Stimulated activated CD4-positive, alpha-beta T cell treated with anti-CD3 and anti-CD28 coated beads, Interleukin-15, amount 100 ng/mL, for 48 hours (primary cell): ENCODE measurements around the gene GIPC3.

Experiments
- DNase-seq, 2 donors: peaks; one replicate each; pipeline ENCODE4 v3.0.0-alpha.2; 2020; ENCODE audit warnings: low read depth in 2 of 2

GIPC3 gene, protein sequence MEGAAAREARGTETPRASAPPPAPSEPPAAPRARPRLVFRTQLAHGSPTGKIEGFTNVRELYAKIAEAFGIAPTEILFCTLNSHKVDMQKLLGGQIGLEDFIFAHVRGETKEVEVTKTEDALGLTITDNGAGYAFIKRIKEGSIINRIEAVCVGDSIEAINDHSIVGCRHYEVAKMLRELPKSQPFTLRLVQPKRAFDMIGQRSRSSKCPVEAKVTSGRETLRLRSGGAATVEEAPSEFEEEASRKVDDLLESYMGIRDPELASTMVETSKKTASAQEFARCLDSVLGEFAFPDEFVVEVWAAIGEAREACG

GRCh38 chr19:3585301-3586126, at the start of gene GIPC3:
GIPC3 (plus strand) TSS chr19:3585478; CDS start chr19:3585598, 120 bp downstream.
- no peak for DNase-seq

- DNase-seq, result no peak
These were observed 49.7 kb upstream of the GIPC3 start for GRCh38 chr19:3535563-3535965.

- no peak for DNase-seq
These were observed 49.3 kb upstream of the GIPC3 start for GRCh38 chr19:3535981-3536380.

DNA sequence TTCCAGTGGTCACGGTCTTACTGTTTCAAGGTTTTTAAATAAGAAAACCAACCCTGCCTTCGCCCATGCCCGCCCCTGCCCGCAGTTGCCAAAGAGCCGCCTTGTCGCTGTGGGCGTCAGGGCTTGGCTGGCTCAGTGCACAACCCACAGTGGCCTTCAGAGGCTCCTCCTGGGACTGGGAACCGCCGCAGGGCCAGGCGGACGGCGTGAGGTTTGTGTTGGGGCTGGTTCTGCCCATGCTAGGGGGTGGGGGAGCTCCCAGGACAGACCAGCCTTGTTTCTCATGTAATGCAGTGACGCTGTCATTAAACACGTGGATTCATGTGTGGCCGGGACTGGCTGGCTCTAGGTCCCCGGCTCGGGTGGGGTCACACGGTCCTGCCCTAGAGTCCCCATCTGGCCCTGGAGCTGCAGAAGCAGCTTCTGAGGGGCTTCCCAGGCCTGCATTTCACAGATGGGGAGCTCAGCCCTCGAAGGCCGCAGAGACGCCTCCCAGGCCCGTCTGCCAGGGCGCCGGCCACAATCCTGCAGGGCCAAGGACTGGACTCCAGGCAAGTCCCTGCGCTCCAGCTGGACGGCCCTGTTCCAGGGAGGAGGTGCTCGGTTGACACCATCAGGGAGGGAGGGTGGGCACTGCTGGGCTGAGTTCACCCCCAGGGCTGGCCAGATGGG, 48.7 kb upstream of the GIPC3 start:
- no peak for DNase-seq

- no peak for DNase-seq
These were observed 48.2 kb upstream of the GIPC3 start for GRCh38 chr19:3537101-3537437.

GRCh38 chr19:3537438-3538240, 47.6 kb upstream of the GIPC3 start:
- no peak for DNase-seq

- no peak for DNase-seq
These were observed 46.9 kb upstream of the GIPC3 start for GRCh38 chr19:3538258-3538929.

GRCh38 chr19:3538965-3539755, 46.1 kb upstream of the GIPC3 start, which contains the start of gene TEKTIP1:
TEKTIP1 (plus strand) TSS chr19:3539174; CDS start chr19:3539178, 4 bp downstream.
- no peak for DNase-seq

DNA sequence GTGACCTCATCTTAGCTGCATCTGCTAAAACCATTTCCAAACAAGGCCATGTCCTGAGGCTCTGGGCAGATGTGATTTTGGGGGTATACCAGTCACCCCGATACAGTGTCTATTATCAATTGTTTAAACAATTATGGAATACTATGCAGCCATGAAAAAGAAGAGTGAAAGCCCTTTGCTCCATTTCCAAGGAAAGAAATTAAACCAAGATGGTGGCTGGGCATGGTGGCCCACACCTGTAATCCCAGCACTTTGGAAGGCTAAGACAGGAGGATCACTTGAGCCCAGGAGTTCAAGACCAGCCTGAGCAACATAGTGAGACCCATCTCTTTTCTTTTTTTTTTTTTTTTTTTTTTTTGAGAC, 45.5 kb upstream of the GIPC3 start:
- no peak for DNase-seq

GRCh38 chr19:3543150-3544057, 41.9 kb upstream of the GIPC3 start:
- DNase-seq, result no peak

DNA sequence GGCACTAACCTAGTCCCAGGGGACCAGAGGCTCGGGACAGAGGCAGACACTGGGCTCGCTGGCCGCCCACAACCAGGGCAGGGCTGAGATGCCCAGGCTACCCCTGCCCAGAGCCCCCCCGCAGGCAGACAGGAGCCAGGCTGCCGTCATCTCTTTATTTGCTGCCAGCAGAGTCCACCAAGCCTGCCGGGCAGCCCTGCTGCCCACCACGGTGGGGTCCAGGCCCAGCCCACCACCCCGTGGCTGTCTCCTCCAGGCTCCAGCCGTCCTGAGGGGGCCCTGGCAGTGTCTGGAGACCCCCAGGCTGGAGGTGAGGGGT, 41.3 kb upstream of the GIPC3 start:
- DNase-seq, result no peak

- DNase-seq, result peak; percentile 53 to 77
These were observed 40.3 kb upstream of the GIPC3 start for GRCh38 chr19:3544742-3545668.

GRCh38 chr19:3545669-3546034, 39.6 kb upstream of the GIPC3 start:
- no peak for DNase-seq

DNA sequence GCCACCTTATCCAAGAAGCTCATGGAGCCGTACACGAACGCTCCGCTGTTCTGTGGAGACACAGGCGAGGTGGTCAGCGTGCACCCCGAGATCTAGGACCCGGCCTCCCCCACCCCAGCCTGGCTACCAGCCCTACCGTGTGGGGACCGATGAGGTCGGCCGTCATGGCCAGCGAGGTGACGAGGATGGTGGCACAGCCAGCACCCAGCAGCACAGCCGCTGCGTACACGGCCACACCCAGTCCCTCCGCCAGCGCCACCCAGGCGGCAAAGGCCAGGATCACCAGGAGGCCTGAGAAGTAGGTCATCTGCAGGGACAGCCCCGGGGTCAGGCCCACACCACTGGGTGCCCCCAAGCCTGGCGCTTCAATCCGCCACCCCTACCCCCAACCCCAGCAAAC, 39.2 kb upstream of the GIPC3 start:
- DNase-seq, result no peak

DNA sequence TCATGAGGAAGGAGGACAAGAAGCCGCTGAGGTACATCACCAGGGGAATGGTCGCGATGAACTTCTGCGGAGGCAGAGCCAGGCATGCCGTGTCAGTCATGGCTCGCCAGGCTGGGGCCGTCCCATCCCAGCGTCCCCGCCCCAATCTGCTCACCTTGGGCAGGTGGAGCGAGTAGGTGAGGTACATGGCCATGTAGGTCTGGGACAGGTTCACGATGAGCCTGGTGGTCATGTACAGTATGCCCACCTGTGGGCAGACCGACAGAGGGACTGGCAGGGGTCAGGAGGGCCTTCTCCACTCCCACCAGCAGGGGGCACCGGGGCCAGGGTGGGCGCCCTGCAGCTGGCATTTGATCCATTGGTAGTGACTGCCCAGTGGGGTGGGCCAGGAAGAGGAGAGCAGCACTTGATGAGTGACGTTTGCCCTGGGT, 38.0 kb upstream of the GIPC3 start:
- no peak for DNase-seq

DNA sequence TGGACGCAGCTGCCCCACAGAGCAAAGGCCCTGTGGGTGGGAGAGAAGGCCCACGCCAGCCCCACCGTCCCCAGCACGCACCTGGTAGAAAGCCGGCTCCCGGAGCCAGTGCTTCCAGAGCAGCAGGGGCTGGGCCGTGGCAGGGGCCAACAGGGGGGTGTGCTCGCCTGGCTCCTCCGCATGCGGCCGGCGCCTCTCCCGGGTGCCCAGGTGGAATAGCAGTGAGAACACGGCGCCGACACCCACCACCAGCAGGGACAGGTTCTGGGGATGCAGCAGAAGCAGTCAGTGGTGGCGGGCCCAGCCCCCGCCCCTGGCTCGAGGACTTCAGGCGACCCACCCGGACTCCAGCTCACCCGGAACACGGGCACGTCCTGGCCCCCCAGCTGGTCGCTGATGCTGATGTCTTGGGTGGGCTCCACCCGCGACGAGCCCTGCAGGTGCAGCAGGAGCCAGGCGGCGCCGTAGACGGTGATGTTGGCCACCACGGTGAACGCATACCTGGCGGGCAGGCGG, 37.5 kb upstream of the GIPC3 start:
- DNase-seq, result no peak

DNA sequence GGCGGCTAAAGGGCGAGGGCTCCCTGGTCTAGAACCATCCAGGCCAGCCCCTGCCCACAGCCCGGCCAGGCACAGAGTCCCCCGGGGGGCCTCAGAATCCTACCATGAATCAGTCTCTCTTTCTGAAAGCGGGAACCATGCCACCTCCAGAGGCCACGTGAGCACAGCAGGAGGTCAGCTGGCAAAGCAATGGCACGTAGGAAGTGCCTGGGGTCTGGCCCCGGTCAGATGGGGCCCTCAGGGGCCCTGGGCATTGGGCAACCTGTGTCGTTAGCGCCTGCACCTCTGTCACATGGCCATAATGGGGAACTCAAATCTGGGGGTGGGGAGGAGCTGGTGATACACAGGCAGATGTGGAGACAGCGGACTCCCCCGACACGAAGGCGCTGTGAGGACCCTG, 36.7 kb upstream of the GIPC3 start:
- DNase-seq, result no peak

- DNase-seq, result no peak
These were observed 35.5 kb upstream of the GIPC3 start for GRCh38 chr19:3549816-3550215.
